Suppressor macrophage (primary cell): ENCODE measurements around the gene SIRPA.

Experiments used
- DNase-seq, 4 experiments: peaks; one replicate each; pipeline ENCODE4 v3.0.0-alpha.2; 2020 to 2022
- total RNA-seq, 17 experiments: gene quantifications; one replicate each; lab custom pipeline; 2026; ENCODE audit warnings: mixed read lengths in 6 of 17, inconsistent platforms in 3 of 17; lab: John Stamatoyannopoulos, UW

The SIRPA gene
- 255 to 751 (median 368) reads per million in 17 experiments for total RNA-seq

- DNase-seq, result peak; percentile 26 to 70 (median 56)
These were observed at the start of gene SIRPA for GRCh38 chr20:1894951-1895673. SIRPA (plus strand) TSS chr20:1895407; CDS start chr20:1895448, 41 bp downstream.

GRCh38 chr20:1845701-1846100 is 49.5 kb upstream of the SIRPA start:
- no peak for DNase-seq

- DNase-seq, result no peak
These were observed 48.9 kb upstream of the SIRPA start for GRCh38 chr20:1846341-1846740.

GRCh38 chr20:1846876-1847275 is 48.3 kb upstream of the SIRPA start:
- no peak for DNase-seq

- DNase-seq, result no peak
These were observed 47.4 kb upstream of the SIRPA start for GRCh38 chr20:1847780-1848179.

GRCh38 chr20:1848373-1848772 is 46.8 kb upstream of the SIRPA start:
- no peak for DNase-seq

- DNase-seq, result no peak
These were observed 43.8 kb upstream of the SIRPA start for GRCh38 chr20:1851396-1851795.

GRCh38 chr20:1853473-1853872 is 41.7 kb upstream of the SIRPA start:
- no peak for DNase-seq

- no peak for DNase-seq
These were observed 41.0 kb upstream of the SIRPA start for GRCh38 chr20:1854246-1854645.

GRCh38 chr20:1855109-1855508 is 40.1 kb upstream of the SIRPA start:
- no peak for DNase-seq

- DNase-seq, result no peak
These were observed 39.5 kb upstream of the SIRPA start for GRCh38 chr20:1855690-1856089.

GRCh38 chr20:1856424-1856823 is 38.8 kb upstream of the SIRPA start:
- DNase-seq, result no peak

- peak in 3 of 4 experiments; percentile 65 to 75 (median 68) for DNase-seq
These were observed 37.7 kb upstream of the SIRPA start for GRCh38 chr20:1857466-1857865.

GRCh38 chr20:1858871-1859270 is 36.3 kb upstream of the SIRPA start:
- peak; percentile 83 to 93 (median 89) for DNase-seq

- DNase-seq, result no peak
These were observed 34.8 kb upstream of the SIRPA start for GRCh38 chr20:1860446-1860845.

GRCh38 chr20:1861347-1861976 is 33.7 kb upstream of the SIRPA start:
- peak in 2 of 4 experiments; percentile 40 to 50 for DNase-seq

- no peak for DNase-seq
These were observed 33.1 kb upstream of the SIRPA start for GRCh38 chr20:1861996-1862662.

GRCh38 chr20:1862663-1863053 is 32.5 kb upstream of the SIRPA start:
- DNase-seq, result no peak

GRCh38 chr20:1863296-1863695 is 31.9 kb upstream of the SIRPA start:
- peak in 3 of 4 experiments; percentile 23 to 36 (median 30) for DNase-seq

GRCh38 chr20:1866834-1867233 is 28.4 kb upstream of the SIRPA start:
- DNase-seq, result no peak

- peak in 3 of 4 experiments; percentile 29 to 39 (median 35) for DNase-seq
These were observed 27.5 kb upstream of the SIRPA start for GRCh38 chr20:1867495-1868260.

GRCh38 chr20:1868856-1869255 is 26.4 kb upstream of the SIRPA start:
- peak in 3 of 4 experiments; percentile 24 to 48 (median 36) for DNase-seq

- DNase-seq, result no peak
These were observed 24.9 kb upstream of the SIRPA start for GRCh38 chr20:1870323-1870722.
